ENCODE measurements around the gene FBXL13.

- TF ChIP-seq EZH2 (IDR thresholded peaks at IDR 0.05; ENCODE audit: low read depth, unreplicated experiment), result no peak
- no peak for TF ChIP-seq CREB1 (CRISPR knock-in tag; IDR thresholded peaks at IDR 0.05; ENCODE audit: low read depth)
- TF ChIP-seq CTCF (conservative IDR thresholded peaks at IDR 0.05; ENCODE audit: low read depth in 2 of 2), result no peak
- no peak for TF ChIP-seq POLR2AphosphoS5 (IDR thresholded peaks at IDR 0.05; ENCODE audit: low read depth)
- no peak for TF ChIP-seq JUNB (IDR thresholded peaks at IDR 0.05; ENCODE audit: unreplicated experiment)
- TF ChIP-seq REST (IDR thresholded peaks at IDR 0.05; ENCODE audit: unreplicated experiment), result no peak
- no peak for TF ChIP-seq EZH2phosphoT487 (IDR thresholded peaks at IDR 0.05; ENCODE audit: unreplicated experiment)
- no peak for TF ChIP-seq ZNF331 (CRISPR knock-in tag; IDR thresholded peaks at IDR 0.05; ENCODE audit: low read depth)
- no peak for TF ChIP-seq NANOG (IDR thresholded peaks at IDR 0.05; ENCODE audit: borderline replicate concordance)
Observed at GRCh38 chr7:103068414-103069403, 5.9 kb downstream of the FBXL13 start.

Measured in GM23338 (cell line).